OCI-LY3 (cell line): Measurements from ENCODE around the gene ARHGEF17.

ENCODE experiments used
- CTCF ChIP-seq: fragments of 200-600, 300-600 bp; sonication (generic); IDR thresholded peaks from 2 replicates; pipeline ENCODE4 v1.5.1; 2014; ENCODE audit warnings: antibody characterized with exemption, low read length, low read depth
- EZH2phosphoT487 ChIP-seq: fragments of 200-600 bp; shearing (Covaris generic); IDR thresholded peaks from 2 replicates; pipeline ENCODE4 v1.6.1; 2018; ENCODE audit warnings: antibody characterized with exemption, mixed run types, low read depth

DNA sequence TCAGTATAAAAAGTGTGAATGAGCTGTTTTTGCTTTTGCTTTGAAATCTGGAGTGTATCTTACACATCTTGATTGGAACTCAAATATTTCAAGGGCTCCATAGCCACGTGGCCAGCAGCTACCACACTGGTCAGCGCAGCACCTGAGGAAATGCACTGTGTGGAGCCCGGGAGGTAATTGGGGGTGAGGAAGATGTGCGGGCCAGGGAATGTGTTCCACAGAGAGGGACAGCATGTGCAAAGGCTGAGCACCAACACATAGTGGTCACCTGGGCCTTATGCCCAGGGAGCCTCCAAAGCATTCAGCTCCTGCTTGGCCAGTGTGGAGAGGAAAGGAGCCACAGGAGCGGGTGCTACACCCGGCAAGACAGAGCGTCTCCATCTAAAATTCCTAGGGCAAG lies 88.9 kb downstream of the ARHGEF17 start:
- no peak for TF ChIP-seq CTCF
- TF ChIP-seq EZH2phosphoT487 = no peak
